A549 (cell line): ENCODE results near the gene MYBPC1. TPM values are rescaled to one million over a fixed set of nuclear protein-coding genes. Genes with fewer than 3 reads are reported as not detected.
A peak's percentile ranks its signal among the peaks of the same experiment; 100 is the strongest.

Source experiments
- ATAC-seq, 2 experiments: fragments of 200-7000 bp in 1 of 2; fragments of >200 bp in 1 of 2; cut with Nextera tagmentation in 1 of 2; cut with Tn5 transposase in 1 of 2; 3 replicates each; pipeline versions ENCODE4 v1.8.0 to v1.9.1; 2018 to 2020; ENCODE audit warnings: mild to moderate bottlenecking in 1 of 2, moderate library complexity in 1 of 2
- CTCF ChIA-PET: fragments of 300-600 bp; sonication (Branson Sonifier 250); formaldehyde crosslinking; extraction: SDS; loops from one replicate; lab custom pipeline; 2021; ENCODE audit warnings: antibody characterized with exemption, inconsistent platforms; lab: Yijun Ruan, JAX
- POLR2A ChIA-PET: fragments of 350-600 bp; formaldehyde crosslinking; extraction: SDS; loops from one replicate; lab custom pipeline; 2021; ENCODE audit warnings: antibody characterized with exemption, inconsistent platforms; lab: Yijun Ruan, JAX
- DNase-seq, 2 experiments: peaks; one replicate each; pipeline versions ENCODE4 v3.0.0 to v3.0.0-alpha.2; 2011 to 2016; ENCODE audit warnings: low read depth in 1 of 2, low spot score in 1 of 2
- FAIRE-seq: peaks from 2 replicates; lab custom pipeline; 2011; peaks lifted over from hg19 to GRCh38; lab: Jason Lieb, UNC
- H3K27ac ChIP-seq, 2 experiments: fragments of >200 bp; sonication (Bioruptor Twin); formaldehyde crosslinking; 3 replicates each; pipeline ENCODE4 v1.5.1; 2016 to 2017
- H3K4me1 ChIP-seq: fragments of >200 bp; sonication (Bioruptor Twin); formaldehyde crosslinking; 3 replicates; pipeline ENCODE4 v1.6.1; 2016
- H3K4me2 ChIP-seq: fragments of >200 bp; sonication (Bioruptor Twin); formaldehyde crosslinking; 3 replicates; pipeline ENCODE4 v1.6.1; 2016
- H3K4me3 ChIP-seq: fragments of >200 bp; sonication (Bioruptor Twin); formaldehyde crosslinking; 3 replicates; pipeline ENCODE4 v1.5.1; 2016
- H3K9me3 ChIP-seq: fragments of >200 bp; sonication (Bioruptor Twin); formaldehyde crosslinking; 3 replicates; pipeline ENCODE4 v1.6.1; 2016
- BCL3 ChIP-seq: fragments of >200 bp; sonication (Bioruptor Twin); formaldehyde crosslinking; IDR thresholded peaks from 3 replicates; pipeline ENCODE4 v1.6.1; 2016
- CBX2 ChIP-seq: fragments of 200-600 bp; sonication (generic); IDR thresholded peaks from 2 replicates; pipeline ENCODE4 v1.6.1; 2016; ENCODE audit warnings: low read depth, mild to moderate bottlenecking, borderline replicate concordance
- CBX8 ChIP-seq: fragments of 200-600 bp; sonication (generic); IDR thresholded peaks from 2 replicates; pipeline ENCODE4 v1.6.1; 2016
- CEBPB ChIP-seq, 2 experiments: fragments of >200 bp in 1 of 2; sonication (Bioruptor Twin) in 1 of 2; formaldehyde crosslinking in 1 of 2; IDR thresholded peaks; 2 replicates each; pipeline ENCODE4 v1.6.1; 2012 to 2016
- HEYL ChIP-seq: fragments of 250-450 bp; sonication (Bioruptor Pico); IDR thresholded peaks from 2 replicates; pipeline ENCODE4 v1.8.0; 2021; ENCODE audit warnings: mild to moderate bottlenecking, moderate library complexity
- KDM1A ChIP-seq: fragments of 200-600 bp; sonication (generic); IDR thresholded peaks from 2 replicates; pipeline ENCODE4 v1.6.1; 2016; ENCODE audit warnings: low read depth, mild to moderate bottlenecking
- MYC ChIP-seq: IDR thresholded peaks from 2 replicates; pipeline ENCODE4 v1.6.1; 2012; ENCODE audit warnings: mild to moderate bottlenecking, inconsistent platforms, low read length, improper control_type of control experiment, borderline replicate concordance
- NFE2L2 ChIP-seq: fragments of 150-350 bp; conservative IDR thresholded peaks from 2 replicates; pipeline ENCODE4 v1.6.1; 2014; ENCODE audit warnings: low read length
- NR3C1 ChIP-seq: fragments of >200 bp; sonication (Bioruptor Twin); formaldehyde crosslinking; IDR thresholded peaks from 3 replicates; pipeline ENCODE4 v1.6.1; 2017
- PBX3 ChIP-seq: IDR thresholded peaks from 2 replicates; pipeline ENCODE4 v1.6.1; 2012
- POLR2AphosphoS2 ChIP-seq: conservative IDR thresholded peaks from 2 replicates; pipeline ENCODE4 v1.6.1; 2012; ENCODE audit warnings: low read length, improper control_type of control experiment, inconsistent platforms
- RAD21 ChIP-seq, 2 experiments: fragments of >200 bp in 1 of 2; sonication (Bioruptor Twin) in 1 of 2; formaldehyde crosslinking in 1 of 2; IDR thresholded peaks in 1 of 2; conservative IDR thresholded peaks in 1 of 2; 2 replicates in 1 of 2; 3 replicates in 1 of 2; pipeline ENCODE4 v1.6.1; 2012 to 2018; ENCODE audit warnings: inconsistent platforms in 1 of 2
- RARB ChIP-seq: fragments of 250-450 bp; sonication (Bioruptor Pico); IDR thresholded peaks from 2 replicates; pipeline ENCODE4 v1.8.0; 2021; ENCODE audit warnings: mild to moderate bottlenecking, moderate library complexity
- RFX5 ChIP-seq: fragments of 450-650 bp; IDR thresholded peaks from 2 replicates; pipeline ENCODE4 v1.7.1; 2014; ENCODE audit warnings: antibody characterized with exemption, mild to moderate bottlenecking, moderate library complexity
- RNF2 ChIP-seq: fragments of 200-600 bp; sonication (generic); IDR thresholded peaks from 2 replicates; pipeline ENCODE4 v1.6.1; 2016; ENCODE audit warnings: low read depth, mild to moderate bottlenecking, antibody characterized with exemption, moderate library complexity, borderline replicate concordance
- ZNF302 ChIP-seq: fragments of 250-450 bp; sonication (Bioruptor Pico); IDR thresholded peaks from 2 replicates; pipeline ENCODE4 v1.9.0; 2021; ENCODE audit warnings: inconsistent platforms, mild to moderate bottlenecking, moderate library complexity
- WGBS: methylation state at CpG from one replicate; pipeline ENCODE4 v1.1.6; 2017; ENCODE audit errors: missing lambda C conversion rate; 5-methylcytosine and 5-hydroxymethylcytosine counted together
- polyA plus RNA-seq, 4 experiments: library from polyadenylated mRNA; depleted of rRNA in 3 of 4; stranded (reverse); fragments of >200 nt; fragmentation: RNase III in 1 of 4; extraction: RNeasy Plus Mini Kit Qiagen cat#74134 plus additional on column Dnase treatment in 1 of 4; gene quantifications; 2 replicates in 3 of 4; 3 replicates in 1 of 4; pipeline ENCODE4 v1.2.3, GENCODE V29; 2011 to 2017
- TF ChIP-seq, protein P1 (sequence below): fragments of 250-450 bp; sonication (Bioruptor Pico); IDR thresholded peaks from 2 replicates; pipeline ENCODE4 v1.5.0; 2021; ENCODE audit warnings: mild to moderate bottlenecking, moderate library complexity, borderline replicate concordance
- TF ChIP-seq, protein P2 (sequence below): IDR thresholded peaks from 2 replicates; pipeline ENCODE4 v1.6.1; 2012; ENCODE audit warnings: low read depth, borderline replicate concordance

The MYBPC1 gene
- polyA plus RNA-seq, 2 of the 4 experiments (the other 2 are of a cell fraction), result not detected

- Histone ChIP-seq H3K4me1 (peaks cover 14% of the 10 kb centered on the region; the same call in 2 of the 3 replicates), H3K4me3 (no peak overlapping the region), H3K9me3 (no peaks in the 10 kb centered on the region), H3K4me2 (no peak overlapping the region), H3K27ac (no peak overlapping the region)
- CTCF ChIA-PET, result interaction anchor here (0.6 kb wide), 1 partner anchor 134 kb away, joined by 3 read pairs; no protein-coding TSS in a partner anchor
- 92% methylated on average over 2 of the region's 2 CpGs for WGBS
- ATAC-seq, result no peak
- POLR2A ChIA-PET, result no interaction called here
- no peak for FAIRE-seq
- no peak for DNase-seq
- TF ChIP-seq CBX8 (no peak), POLR2AphosphoS2 (no peak), RARB (CRISPR knock-in tag) (no peak), RFX5 (no peak), RAD21 (conservative IDR thresholded peaks at IDR 0.05 in 1 of 2, IDR thresholded peaks at IDR 0.05 in 1 of 2) (no peak), NR3C1 (no peak)
These were observed 100.2 kb downstream of the MYBPC1 start for GRCh38 chr12:101694986-101695385.

- Histone ChIP-seq H3K27ac (no peak overlapping the region), H3K9me3 (no peaks in the 10 kb centered on the region), H3K4me3 (no peak overlapping the region), H3K4me2 (no peak overlapping the region), H3K4me1 (peaks cover 20% of the 10 kb centered on the region)
- ATAC-seq (no peak), DNase-seq (no peak), FAIRE-seq (no peak)
- POLR2A ChIA-PET, result no interaction called here
- WGBS, result 93% methylated on average over 1 of the region's 1 CpG
- TF ChIP-seq RNF2, result no peak
- CTCF ChIA-PET, result interaction anchor here (0.6 kb wide), 1 partner anchor 133 kb away, joined by 3 read pairs; no protein-coding TSS in a partner anchor
These were observed 100.9 kb downstream of the MYBPC1 start for GRCh38 chr12:101695706-101696105.

DNA sequence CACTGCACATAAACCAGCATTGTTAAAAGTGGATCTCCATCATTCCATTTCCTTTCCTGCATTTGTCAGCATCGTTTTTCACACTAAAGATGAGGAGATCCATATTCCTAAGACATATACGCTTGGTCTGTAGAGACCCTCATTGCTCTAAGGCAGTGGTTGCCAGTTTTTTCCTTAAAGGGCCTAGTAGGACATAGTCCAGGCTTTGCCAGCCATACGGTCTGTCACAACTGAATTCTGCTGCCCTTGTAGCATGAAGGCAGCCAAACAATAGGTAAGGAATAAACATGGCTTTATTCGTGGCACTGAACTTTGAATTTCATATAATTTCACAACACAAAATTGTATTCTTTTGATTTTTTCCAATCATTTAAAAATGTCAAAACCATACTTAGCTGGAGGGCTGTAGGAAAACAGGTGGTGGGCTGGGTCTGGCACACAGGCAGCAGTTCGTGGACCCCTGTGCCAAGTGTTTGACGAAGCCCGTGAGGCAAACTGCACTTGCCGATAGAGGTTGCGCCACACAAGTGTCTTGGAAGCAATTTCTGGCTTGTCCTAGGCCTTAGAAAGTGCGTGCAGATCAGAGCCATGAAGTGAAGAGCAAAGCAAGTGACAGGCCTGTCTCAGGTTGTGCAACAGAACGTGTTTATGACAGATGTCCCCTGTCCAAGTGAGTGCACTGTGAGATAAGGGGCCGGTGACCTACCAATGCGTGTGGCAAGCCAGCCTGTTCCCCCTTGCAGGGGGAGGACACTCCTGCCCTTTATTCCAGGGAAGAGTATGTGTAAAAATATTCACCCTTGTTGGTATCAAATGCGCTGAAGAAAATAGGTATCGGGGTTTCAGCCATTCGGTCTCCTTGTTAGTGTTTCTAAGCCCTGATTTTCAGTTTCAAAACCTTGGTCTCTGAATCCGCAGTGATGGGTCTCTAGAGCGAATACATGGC, 101.8 kb downstream of the MYBPC1 start:
- peak overlapping the region; percentile 84 for H3K4me2 ChIP-seq
- FAIRE-seq (no peak), DNase-seq (peak in 1 of 2 experiments; percentile 6), ATAC-seq (peak in 1 of 2 experiments; percentile 1; a peak in 2 of 6 replicates)
- WGBS, result 72% methylated on average over 18 of the region's 18 CpGs
- peak overlapping the region; percentile 77 to 97 for H3K27ac ChIP-seq
- no peaks in the 10 kb centered on the region for H3K9me3 ChIP-seq
- CTCF ChIA-PET, result no interaction called here
- TF ChIP-seq CEBPB (IDR thresholded peaks at IDR 0.05) (0 out of 4 replicates have a peak, but pooled peaks of 1 of the 2 experiments have one; percentile 20), ZNF302 (CRISPR knock-in tag) (no peak), KDM1A (no peak), NFE2L2 (no peak)
- TF ChIP-seq, protein P1, sequence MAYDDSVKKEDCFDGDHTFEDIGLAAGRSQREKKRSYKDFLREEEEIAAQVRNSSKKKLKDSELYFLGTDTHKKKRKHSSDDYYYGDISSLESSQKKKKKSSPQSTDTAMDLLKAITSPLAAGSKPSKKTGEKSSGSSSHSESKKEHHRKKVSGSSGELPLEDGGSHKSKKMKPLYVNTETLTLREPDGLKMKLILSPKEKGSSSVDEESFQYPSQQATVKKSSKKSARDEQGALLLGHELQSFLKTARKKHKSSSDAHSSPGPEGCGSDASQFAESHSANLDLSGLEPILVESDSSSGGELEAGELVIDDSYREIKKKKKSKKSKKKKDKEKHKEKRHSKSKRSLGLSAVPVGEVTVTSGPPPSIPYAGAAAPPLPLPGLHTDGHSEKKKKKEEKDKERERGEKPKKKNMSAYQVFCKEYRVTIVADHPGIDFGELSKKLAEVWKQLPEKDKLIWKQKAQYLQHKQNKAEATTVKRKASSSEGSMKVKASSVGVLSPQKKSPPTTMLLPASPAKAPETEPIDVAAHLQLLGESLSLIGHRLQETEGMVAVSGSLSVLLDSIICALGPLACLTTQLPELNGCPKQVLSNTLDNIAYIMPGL, result no peak
- TF ChIP-seq, protein P2, sequence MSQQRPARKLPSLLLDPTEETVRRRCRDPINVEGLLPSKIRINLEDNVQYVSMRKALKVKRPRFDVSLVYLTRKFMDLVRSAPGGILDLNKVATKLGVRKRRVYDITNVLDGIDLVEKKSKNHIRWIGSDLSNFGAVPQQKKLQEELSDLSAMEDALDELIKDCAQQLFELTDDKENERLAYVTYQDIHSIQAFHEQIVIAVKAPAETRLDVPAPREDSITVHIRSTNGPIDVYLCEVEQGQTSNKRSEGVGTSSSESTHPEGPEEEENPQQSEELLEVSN, result no peak
- POLR2A ChIA-PET, result interaction anchor here (0.6 kb wide), 1 partner anchor 172 kb away, joined by 7 read pairs; no protein-coding TSS in a partner anchor
- H3K4me1 ChIP-seq, result peaks cover 20% of the 10 kb centered on the region
- peak overlapping the region; percentile 87 for H3K4me3 ChIP-seq

DNA sequence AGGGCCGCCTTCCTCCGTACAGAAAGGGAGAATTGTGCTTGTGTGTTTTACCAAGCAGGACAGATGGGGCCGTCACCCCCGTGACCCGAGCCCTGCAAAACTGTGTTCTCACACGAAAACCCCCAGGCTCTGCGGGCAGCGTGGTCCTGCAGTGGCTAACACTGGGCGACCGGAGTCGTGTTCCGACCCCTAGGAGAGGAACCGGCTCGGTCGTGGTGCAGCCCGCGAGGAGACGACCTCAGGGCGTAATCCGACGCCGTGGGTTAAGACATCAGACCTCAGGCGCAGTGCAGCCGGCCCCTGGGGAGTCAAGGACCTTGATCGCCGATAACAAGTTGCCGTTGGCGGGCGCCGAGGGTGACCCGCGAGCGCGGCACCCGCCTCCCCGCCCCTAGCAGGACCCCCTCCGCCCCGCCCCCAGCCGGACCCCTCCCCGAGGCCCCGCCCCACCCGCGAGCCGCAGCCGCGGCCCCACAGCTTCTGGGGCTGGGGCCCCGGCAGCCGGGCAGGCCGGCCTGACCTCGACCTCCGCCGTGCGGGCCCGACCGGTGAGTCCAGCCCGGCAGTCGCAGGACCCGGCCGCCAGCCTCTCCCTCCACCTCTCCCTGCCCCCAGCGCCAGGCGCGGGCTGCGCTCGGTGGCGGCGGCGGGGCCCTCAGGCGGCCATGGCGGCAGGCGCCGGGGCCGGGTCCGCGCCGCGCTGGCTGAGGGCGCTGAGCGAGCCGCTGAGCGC, 102.6 kb downstream of the MYBPC1 start, which contains the start of gene CHPT1:
CHPT1 (plus strand) TSS at position 444 of the 733 bp plus-strand sequence; CDS start at position 666, 222 bp downstream.
- H3K4me3 ChIP-seq, result peak within 1 kb of the TSS; percentile 87
- under 1% methylated on average over 20 of the region's 80 CpGs for WGBS
- FAIRE-seq (no peak), ATAC-seq (peak; percentile 77 to 85), DNase-seq (peak; percentile 55 to 58)
- peaks cover 20% of the 10 kb centered on the region for H3K4me1 ChIP-seq
- POLR2A ChIA-PET, result interaction anchor here (0.6 kb wide), 1 partner anchor 171 kb away, joined by 7 read pairs; no protein-coding TSS in a partner anchor
- no peaks in the 10 kb centered on the region for H3K9me3 ChIP-seq
- H3K4me2 ChIP-seq, result peak within 1 kb of the TSS; percentile 84
- CTCF ChIA-PET, result interaction anchor here (0.9 kb wide), 1 partner anchor 250 kb away, joined by 3 read pairs; no protein-coding TSS in a partner anchor
- peak within 1 kb of the TSS; percentile 77 to 97 for H3K27ac ChIP-seq
- TF ChIP-seq BCL3 (0 out of 3 replicates have a peak, but pooled peaks have one; percentile 21), KDM1A (no peak), HEYL (CRISPR knock-in tag) (no peak), NFE2L2 (no peak), MYC (no peak), PBX3 (no peak), CBX2 (no peak)
- TF ChIP-seq, protein P1, result no peak
